GM12874 (cell line): ENCODE results near the gene SLITRK3.

Source experiments
- CTCF ChIP-seq: IDR thresholded peaks from 2 replicates; pipeline ENCODE4 v1.5.1; 2011; ENCODE audit warnings: low read depth, mild to moderate bottlenecking, control low read depth, low read length, moderate library complexity; ENCODE audit not compliant: insufficient read depth

SLITRK3 gene

GRCh38 chr3:165159760-165160421 is 36.3 kb downstream of the SLITRK3 start:
- no peak for TF ChIP-seq CTCF

GRCh38 chr3:165158011-165158410 is 38.2 kb downstream of the SLITRK3 start:
- no peak for TF ChIP-seq CTCF

- TF ChIP-seq CTCF: no peak
These were observed 39.3 kb downstream of the SLITRK3 start for GRCh38 chr3:165156757-165157420.

- TF ChIP-seq CTCF: no peak
These were observed 47.2 kb downstream of the SLITRK3 start for GRCh38 chr3:165148876-165149441.

GRCh38 chr3:165144271-165144670 is 51.9 kb downstream of the SLITRK3 start:
- no peak for TF ChIP-seq CTCF
